Osteocyte (in vitro differentiated cells): ENCODE data around the gene CACHD1. TPM values are rescaled to one million over a fixed set of nuclear protein-coding genes. Genes with fewer than 3 reads are reported as not detected.

Experiments used
- DNase-seq: peaks from one replicate; pipeline ENCODE4 v3.0.0; 2021; ENCODE audit warnings: mixed read lengths; ENCODE audit not compliant: unreplicated experiment; ENCODE audit errors: extremely low spot score
- H3K27ac Mint-ChIP-seq: one replicate; pipeline ENCODE4 v1.8.0; 2021; ENCODE audit warnings: mild to moderate bottlenecking, mixed read lengths; ENCODE audit not compliant: unreplicated experiment
- H3K27me3 Mint-ChIP-seq: one replicate; pipeline ENCODE4 v1.8.0; 2021; ENCODE audit warnings: mixed read lengths; ENCODE audit not compliant: unreplicated experiment
- H3K36me3 Mint-ChIP-seq: one replicate; pipeline ENCODE4 v1.8.0; 2021; ENCODE audit warnings: mixed read lengths; ENCODE audit not compliant: unreplicated experiment
- H3K4me1 Mint-ChIP-seq: one replicate; pipeline ENCODE4 v1.8.0; 2021; ENCODE audit warnings: mixed read lengths; ENCODE audit not compliant: unreplicated experiment
- H3K4me3 Mint-ChIP-seq: one replicate; pipeline ENCODE4 v1.8.0; 2021; ENCODE audit warnings: mild to moderate bottlenecking, moderate library complexity, mixed read lengths; ENCODE audit not compliant: unreplicated experiment
- H3K9me3 Mint-ChIP-seq: one replicate; pipeline ENCODE4 v1.8.0; 2021; ENCODE audit warnings: mixed read lengths; ENCODE audit not compliant: unreplicated experiment
- CTCF ChIP-seq: fragments of 200-600 bp; sonication (generic); IDR thresholded peaks from 2 replicates; pipeline ENCODE4 v1.5.0; 2021; ENCODE audit warnings: antibody characterized with exemption, mild to moderate bottlenecking, moderate library complexity
- total RNA-seq: library from RNA; stranded (reverse); gene quantifications from 2 replicates; pipeline ENCODE4 v1.2.1, GENCODE V29; 2021

Gene CACHD1
- total RNA-seq, 1 donor from 2014 or later: 5.5 TPM

- TF ChIP-seq CTCF: no peak
- no peak for DNase-seq
- H3K27ac Mint-ChIP-seq: no peak overlapping the region
- H3K4me3 Mint-ChIP-seq: no peak overlapping the region
- H3K36me3 Mint-ChIP-seq: no peaks in the 10 kb centered on the region
- no peaks in the 10 kb centered on the region for H3K9me3 Mint-ChIP-seq
- no peaks in the 10 kb centered on the region for H3K27me3 Mint-ChIP-seq
- H3K4me1 Mint-ChIP-seq: peaks cover 31% of the 10 kb centered on the region
Measured at GRCh38 chr1:64524614-64525013, 54.7 kb downstream of the CACHD1 start.

GRCh38 chr1:64525116-64525686 is 55.3 kb downstream of the CACHD1 start:
- peaks cover 27% of the 10 kb centered on the region for H3K4me1 Mint-ChIP-seq
- no peak for TF ChIP-seq CTCF
- no peaks in the 10 kb centered on the region for H3K36me3 Mint-ChIP-seq
- no peaks in the 10 kb centered on the region for H3K9me3 Mint-ChIP-seq
- no peaks in the 10 kb centered on the region for H3K27me3 Mint-ChIP-seq
- DNase-seq: no peak
- H3K27ac Mint-ChIP-seq: no peak overlapping the region
- H3K4me3 Mint-ChIP-seq: no peak overlapping the region

GRCh38 chr1:64526312-64526711 is 56.4 kb downstream of the CACHD1 start:
- DNase-seq: no peak
- Mint-ChIP-seq H3K27ac (no peak overlapping the region), H3K4me1 (peaks cover 33% of the 10 kb centered on the region), H3K9me3 (no peaks in the 10 kb centered on the region), H3K27me3 (no peaks in the 10 kb centered on the region), H3K36me3 (no peaks in the 10 kb centered on the region), H3K4me3 (no peak overlapping the region)
- TF ChIP-seq CTCF: no peak

GRCh38 chr1:64527165-64527564 is 57.2 kb downstream of the CACHD1 start:
- H3K36me3 Mint-ChIP-seq: no peaks in the 10 kb centered on the region
- no peak for TF ChIP-seq CTCF
- no peaks in the 10 kb centered on the region for H3K9me3 Mint-ChIP-seq
- DNase-seq: no peak
- H3K27me3 Mint-ChIP-seq: no peaks in the 10 kb centered on the region
- peaks cover 33% of the 10 kb centered on the region for H3K4me1 Mint-ChIP-seq
- H3K4me3 Mint-ChIP-seq: no peak overlapping the region
- H3K27ac Mint-ChIP-seq: no peak overlapping the region

- H3K36me3 Mint-ChIP-seq: no peaks in the 10 kb centered on the region
- no peaks in the 10 kb centered on the region for H3K9me3 Mint-ChIP-seq
- H3K4me1 Mint-ChIP-seq: peaks cover 33% of the 10 kb centered on the region
- TF ChIP-seq CTCF: no peak
- H3K27me3 Mint-ChIP-seq: no peaks in the 10 kb centered on the region
- no peak overlapping the region for H3K4me3 Mint-ChIP-seq
- DNase-seq: no peak
- H3K27ac Mint-ChIP-seq: no peak overlapping the region
Measured at GRCh38 chr1:64527786-64528185, 57.9 kb downstream of the CACHD1 start.
